ENCODE data around the gene OR2V2.
A peak's percentile ranks its signal among the peaks of the same experiment; 100 is the strongest.

The OR2V2 gene

GRCh38 chr5:181205761-181206649 lies 58.6 kb downstream of the OR2V2 start:
- in situ Hi-C loops (cut with MboI; ENCODE audit: low sequenced_read_pairs, unreplicated experiment) = no loop called here
- no peak for TF ChIP-seq CTCF (IDR thresholded peaks at IDR 0.05; ENCODE audit: borderline replicate concordance, control extremely low read depth, extremely low read depth, insufficient read depth, missing control alignments)
- DNase-seq (ENCODE audit: low spot score) = no peak

- no peak for TF ChIP-seq CTCF (IDR thresholded peaks at IDR 0.05; ENCODE audit: borderline replicate concordance, control extremely low read depth, extremely low read depth, insufficient read depth, missing control alignments)
- peak; percentile 61 for DNase-seq (ENCODE audit: low spot score)
- in situ Hi-C loops (cut with MboI; ENCODE audit: low sequenced_read_pairs, unreplicated experiment) = no loop called here
These were observed 60.0 kb downstream of the OR2V2 start for GRCh38 chr5:181207214-181207959.

- TF ChIP-seq CTCF (IDR thresholded peaks at IDR 0.05; ENCODE audit: borderline replicate concordance, control extremely low read depth, extremely low read depth, insufficient read depth, missing control alignments) = no peak
- in situ Hi-C loops (cut with MboI; ENCODE audit: low sequenced_read_pairs, unreplicated experiment) = no loop called here
- no peak for DNase-seq (ENCODE audit: low spot score)
These were observed 60.5 kb downstream of the OR2V2 start for GRCh38 chr5:181207960-181208253.
